Measurements from ENCODE around the gene BCR. TPM values are rescaled to one million over a fixed set of nuclear protein-coding genes. Genes with fewer than 3 reads are reported as not detected.

Gene BCR
- polyA plus RNA-seq, 1 donor from 2014 or later, result 57.5 TPM

DNA sequence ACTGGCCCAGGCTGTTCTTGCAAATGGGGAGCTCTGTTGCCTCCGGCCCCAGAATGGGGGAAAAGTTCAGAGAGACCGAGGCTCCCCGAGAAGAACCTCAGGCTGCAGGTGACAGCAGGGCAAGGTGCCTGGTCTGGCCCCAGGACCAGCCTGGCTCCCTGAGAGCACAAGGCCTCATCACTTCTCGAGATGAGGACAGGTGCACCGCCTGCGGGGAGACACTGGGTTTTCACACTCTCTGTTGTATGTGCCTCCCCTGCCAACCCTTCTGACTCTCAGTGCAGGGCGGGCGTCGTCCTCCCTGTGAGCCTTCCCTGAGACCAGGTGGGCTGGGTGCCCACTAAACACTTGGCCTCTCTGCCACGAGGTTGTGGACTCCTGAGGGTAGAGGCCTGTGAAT lies 102.2 kb downstream of the BCR start:
- no peaks in the 10 kb centered on the region for H3K79me2 ChIP-seq (replicated peaks; ENCODE audit: insufficient read depth, low read length)
- H3F3A ChIP-seq (ENCODE audit: insufficient read depth, low read length, poor library complexity, severe bottlenecking), result no peaks in the 10 kb centered on the region
- H3K9me2 ChIP-seq (ENCODE audit: insufficient read depth, low read length), result no peaks in the 10 kb centered on the region
- H3K4me3 ChIP-seq (ENCODE audit: low read length), result no peak overlapping the region
- H2AFZ ChIP-seq (ENCODE audit: low read depth, low read length), result no peak overlapping the region
- no peak overlapping the region for H3K9ac ChIP-seq (ENCODE audit: low read length)
- no peaks in the 10 kb centered on the region for H3K9me3 ChIP-seq (ENCODE audit: low read length)
- H3K4me2 ChIP-seq (ENCODE audit: low read length), result no peak overlapping the region
- H3K27ac ChIP-seq (ENCODE audit: low read length), result no peak overlapping the region
- TF ChIP-seq MXI1 (conservative IDR thresholded peaks at IDR 0.05; ENCODE audit: poor library complexity, severe bottlenecking) (no peak), POLR2AphosphoS5 (IDR thresholded peaks at IDR 0.05) (no peak), EP300 (conservative IDR thresholded peaks at IDR 0.05; ENCODE audit: poor library complexity, severe bottlenecking) (no peak), SMC3 (conservative IDR thresholded peaks at IDR 0.05; ENCODE audit: poor library complexity) (no peak), EZH2 (IDR thresholded peaks at IDR 0.05; ENCODE audit: borderline replicate concordance, insufficient read depth, low read length, poor library complexity, severe bottlenecking) (no peak), TAF1 (IDR thresholded peaks at IDR 0.05; ENCODE audit: low read depth) (no peak), RAD21 (conservative IDR thresholded peaks at IDR 0.05) (no peak)
- TF ChIP-seq, protein P1, sequence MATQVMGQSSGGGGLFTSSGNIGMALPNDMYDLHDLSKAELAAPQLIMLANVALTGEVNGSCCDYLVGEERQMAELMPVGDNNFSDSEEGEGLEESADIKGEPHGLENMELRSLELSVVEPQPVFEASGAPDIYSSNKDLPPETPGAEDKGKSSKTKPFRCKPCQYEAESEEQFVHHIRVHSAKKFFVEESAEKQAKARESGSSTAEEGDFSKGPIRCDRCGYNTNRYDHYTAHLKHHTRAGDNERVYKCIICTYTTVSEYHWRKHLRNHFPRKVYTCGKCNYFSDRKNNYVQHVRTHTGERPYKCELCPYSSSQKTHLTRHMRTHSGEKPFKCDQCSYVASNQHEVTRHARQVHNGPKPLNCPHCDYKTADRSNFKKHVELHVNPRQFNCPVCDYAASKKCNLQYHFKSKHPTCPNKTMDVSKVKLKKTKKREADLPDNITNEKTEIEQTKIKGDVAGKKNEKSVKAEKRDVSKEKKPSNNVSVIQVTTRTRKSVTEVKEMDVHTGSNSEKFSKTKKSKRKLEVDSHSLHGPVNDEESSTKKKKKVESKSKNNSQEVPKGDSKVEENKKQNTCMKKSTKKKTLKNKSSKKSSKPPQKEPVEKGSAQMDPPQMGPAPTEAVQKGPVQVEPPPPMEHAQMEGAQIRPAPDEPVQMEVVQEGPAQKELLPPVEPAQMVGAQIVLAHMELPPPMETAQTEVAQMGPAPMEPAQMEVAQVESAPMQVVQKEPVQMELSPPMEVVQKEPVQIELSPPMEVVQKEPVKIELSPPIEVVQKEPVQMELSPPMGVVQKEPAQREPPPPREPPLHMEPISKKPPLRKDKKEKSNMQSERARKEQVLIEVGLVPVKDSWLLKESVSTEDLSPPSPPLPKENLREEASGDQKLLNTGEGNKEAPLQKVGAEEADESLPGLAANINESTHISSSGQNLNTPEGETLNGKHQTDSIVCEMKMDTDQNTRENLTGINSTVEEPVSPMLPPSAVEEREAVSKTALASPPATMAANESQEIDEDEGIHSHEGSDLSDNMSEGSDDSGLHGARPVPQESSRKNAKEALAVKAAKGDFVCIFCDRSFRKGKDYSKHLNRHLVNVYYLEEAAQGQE (IDR thresholded peaks at IDR 0.05; ENCODE audit: borderline replicate concordance), result no peak
- TF ChIP-seq, protein P2, sequence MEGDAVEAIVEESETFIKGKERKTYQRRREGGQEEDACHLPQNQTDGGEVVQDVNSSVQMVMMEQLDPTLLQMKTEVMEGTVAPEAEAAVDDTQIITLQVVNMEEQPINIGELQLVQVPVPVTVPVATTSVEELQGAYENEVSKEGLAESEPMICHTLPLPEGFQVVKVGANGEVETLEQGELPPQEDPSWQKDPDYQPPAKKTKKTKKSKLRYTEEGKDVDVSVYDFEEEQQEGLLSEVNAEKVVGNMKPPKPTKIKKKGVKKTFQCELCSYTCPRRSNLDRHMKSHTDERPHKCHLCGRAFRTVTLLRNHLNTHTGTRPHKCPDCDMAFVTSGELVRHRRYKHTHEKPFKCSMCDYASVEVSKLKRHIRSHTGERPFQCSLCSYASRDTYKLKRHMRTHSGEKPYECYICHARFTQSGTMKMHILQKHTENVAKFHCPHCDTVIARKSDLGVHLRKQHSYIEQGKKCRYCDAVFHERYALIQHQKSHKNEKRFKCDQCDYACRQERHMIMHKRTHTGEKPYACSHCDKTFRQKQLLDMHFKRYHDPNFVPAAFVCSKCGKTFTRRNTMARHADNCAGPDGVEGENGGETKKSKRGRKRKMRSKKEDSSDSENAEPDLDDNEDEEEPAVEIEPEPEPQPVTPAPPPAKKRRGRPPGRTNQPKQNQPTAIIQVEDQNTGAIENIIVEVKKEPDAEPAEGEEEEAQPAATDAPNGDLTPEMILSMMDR (IDR thresholded peaks at IDR 0.05; ENCODE audit: poor library complexity, severe bottlenecking), result no peak
- H3K36me3 ChIP-seq (ENCODE audit: insufficient read depth, low read length), result no peaks in the 10 kb centered on the region
- H3K27me3 ChIP-seq (ENCODE audit: insufficient read depth, low read depth, low read length), result no peaks in the 10 kb centered on the region
- no peaks in the 10 kb centered on the region for H4K20me1 ChIP-seq (ENCODE audit: insufficient read depth)

DNA sequence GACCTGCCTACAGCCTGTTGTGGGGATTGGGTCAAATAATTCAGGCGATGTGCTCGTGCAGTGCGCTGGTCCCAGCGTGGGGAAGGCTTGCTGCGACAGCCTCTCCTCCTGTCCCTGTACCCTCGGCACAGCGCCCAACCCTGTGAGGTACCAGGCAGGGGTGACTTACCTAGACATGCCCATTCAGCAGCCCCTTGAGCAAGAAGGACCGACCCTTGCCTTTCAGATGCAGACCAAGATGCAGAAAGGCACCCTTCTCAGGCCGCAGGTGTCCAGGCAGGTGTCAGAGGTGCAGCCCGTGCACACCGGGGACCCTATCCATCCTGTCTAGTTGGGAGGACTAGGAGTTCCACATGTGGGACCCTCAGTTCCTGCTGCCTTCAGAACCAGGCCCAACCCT lies 102.7 kb downstream of the BCR start:
- Histone ChIP-seq H3K27me3 (ENCODE audit: insufficient read depth, low read depth, low read length) (no peaks in the 10 kb centered on the region), H3F3A (ENCODE audit: insufficient read depth, low read length, poor library complexity, severe bottlenecking) (no peaks in the 10 kb centered on the region), H3K9me3 (ENCODE audit: low read length) (no peaks in the 10 kb centered on the region), H2AFZ (ENCODE audit: low read depth, low read length) (no peak overlapping the region), H3K27ac (ENCODE audit: low read length) (no peak overlapping the region), H3K9me2 (ENCODE audit: insufficient read depth, low read length) (no peaks in the 10 kb centered on the region), H3K79me2 (replicated peaks; ENCODE audit: insufficient read depth, low read length) (no peaks in the 10 kb centered on the region), H3K4me2 (ENCODE audit: low read length) (no peak overlapping the region), H4K20me1 (ENCODE audit: insufficient read depth) (no peaks in the 10 kb centered on the region), H3K36me3 (ENCODE audit: insufficient read depth, low read length) (no peaks in the 10 kb centered on the region), H3K4me3 (ENCODE audit: low read length) (no peak overlapping the region), H3K9ac (ENCODE audit: low read length) (no peak overlapping the region)
- TF ChIP-seq, protein P2 (IDR thresholded peaks at IDR 0.05; ENCODE audit: poor library complexity, severe bottlenecking), result no peak
- TF ChIP-seq SMC3 (conservative IDR thresholded peaks at IDR 0.05; ENCODE audit: poor library complexity) (no peak), RAD21 (conservative IDR thresholded peaks at IDR 0.05) (no peak), EZH2 (IDR thresholded peaks at IDR 0.05; ENCODE audit: borderline replicate concordance, insufficient read depth, low read length, poor library complexity, severe bottlenecking) (no peak), MXI1 (conservative IDR thresholded peaks at IDR 0.05; ENCODE audit: poor library complexity, severe bottlenecking) (no peak), TAF1 (IDR thresholded peaks at IDR 0.05; ENCODE audit: low read depth) (no peak), POLR2AphosphoS5 (IDR thresholded peaks at IDR 0.05) (no peak), EP300 (conservative IDR thresholded peaks at IDR 0.05; ENCODE audit: poor library complexity, severe bottlenecking) (no peak)
- TF ChIP-seq, protein P1 (IDR thresholded peaks at IDR 0.05; ENCODE audit: borderline replicate concordance), result no peak
